Aorta (tissue), 5 donors: Measurements from ENCODE around the gene PTPN18. TPM values are rescaled to one million over a fixed set of nuclear protein-coding genes. Genes with fewer than 3 reads are reported as not detected.

Source experiments
- ATAC-seq: fragments of 200-7000 bp; cut with Tn5 transposase; one replicate; pipeline ENCODE4 v1.9.1; 2022; ENCODE audit warnings: moderate library complexity; ENCODE audit not compliant: low FRiP score
- DNase-seq, 2 donors: peaks; one replicate each; pipeline ENCODE4 v3.0.0-alpha.2; 2020
- H3K27ac ChIP-seq, 2 donors: one replicate each; pipeline ENCODE4 v1.5.1; 2013; ENCODE audit warnings: low read length in 2 of 2, mild to moderate bottlenecking in 2 of 2, moderate library complexity in 2 of 2, control low read depth in 1 of 2, inconsistent platforms in 1 of 2, low read depth in 1 of 2
- H3K27me3 ChIP-seq, 2 donors: one replicate each; pipeline ENCODE4 v1.6.1; 2013; ENCODE audit warnings: control low read depth in 1 of 2, low read length in 1 of 2, mild to moderate bottlenecking in 1 of 2, moderate library complexity in 1 of 2; ENCODE audit not compliant: insufficient read depth in 2 of 2, control insufficient read depth in 1 of 2
- H3K36me3 ChIP-seq, 2 donors: one replicate each; pipeline ENCODE4 v1.6.1; 2013; ENCODE audit warnings: control low read depth in 1 of 2, low read length in 1 of 2, mild to moderate bottlenecking in 1 of 2; ENCODE audit not compliant: insufficient read depth in 2 of 2, control insufficient read depth in 1 of 2
- H3K4me1 ChIP-seq, 2 donors: one replicate each; pipeline ENCODE4 v1.6.1; 2013; ENCODE audit warnings: low read length in 2 of 2, control low read depth in 1 of 2, mild to moderate bottlenecking in 1 of 2, moderate library complexity in 1 of 2; ENCODE audit not compliant: insufficient read depth in 2 of 2, control insufficient read depth in 1 of 2
- H3K4me3 ChIP-seq, 2 donors: one replicate each; pipeline ENCODE4 v1.5.1; 2013; ENCODE audit warnings: low read length in 2 of 2, control low read depth in 1 of 2, mild to moderate bottlenecking in 1 of 2
- H3K9me3 ChIP-seq: one replicate; pipeline ENCODE4 v1.6.1; 2013; ENCODE audit warnings: mild to moderate bottlenecking, low read length; ENCODE audit not compliant: control insufficient read depth
- WGBS, 2 donors: extraction: QIAGEN DNeasy Blood & Tissue Kit; methylation state at CpG; one replicate each; pipeline ENCODE4 v1.1.7; 2013; 5-methylcytosine and 5-hydroxymethylcytosine counted together
- intact Hi-C, 2 donors: fragments of 100-400 bp; cut with DNase I; formaldehyde crosslinking; loops; one replicate each; pipeline versions ENCODE4 v1.14.2 to v1.15.0; 2022
- polyA plus RNA-seq, 2 donors: library from polyadenylated mRNA; stranded (reverse); fragments of 200-250 nt; gene quantifications; one replicate each; pipeline ENCODE4 v1.2.3, GENCODE V29; 2013
- total RNA-seq, 2 donors: library from RNA; stranded (reverse); fragmentation: NEBNext Ultra II Directional; extraction: Animal tissue kit (Norgen Biotek cat#: 25700); gene quantifications; one replicate each; pipeline ENCODE4 v1.2.1, GENCODE V29; 2021
- donor health status: healthy with polysubstance abuse.
- donor health status: Bipolar disorder and iron deficiency.
- donor health status: DM: no; HTN: no; CAD: no.
- donor health status: DM: no; HTN: no; CAD: no.
- donor health status: DM: yes; HTN: yes; CAD: no.

PTPN18 gene
- total and polyA plus RNA-seq, 4 donors = 37.3 to 71.0 (median 43.0) TPM

- no peak overlapping the region for H3K4me3 ChIP-seq
- no peaks in the 10 kb centered on the region for H3K27me3 ChIP-seq
- no peak overlapping the region for H3K27ac ChIP-seq
- intact Hi-C loops = no loop called here
- no peaks in the 10 kb centered on the region for H3K9me3 ChIP-seq
- no peaks in the 10 kb centered on the region for H3K36me3 ChIP-seq
- ATAC-seq (no peak), DNase-seq (no peak)
- H3K4me1 ChIP-seq = no peaks in the 10 kb centered on the region
- 92 to 93% methylated on average over 2 of the region's 2 CpGs for WGBS, 2 donors
Measured at GRCh38 chr2:130365075-130365474, 9.2 kb downstream of the PTPN18 start.

DNA sequence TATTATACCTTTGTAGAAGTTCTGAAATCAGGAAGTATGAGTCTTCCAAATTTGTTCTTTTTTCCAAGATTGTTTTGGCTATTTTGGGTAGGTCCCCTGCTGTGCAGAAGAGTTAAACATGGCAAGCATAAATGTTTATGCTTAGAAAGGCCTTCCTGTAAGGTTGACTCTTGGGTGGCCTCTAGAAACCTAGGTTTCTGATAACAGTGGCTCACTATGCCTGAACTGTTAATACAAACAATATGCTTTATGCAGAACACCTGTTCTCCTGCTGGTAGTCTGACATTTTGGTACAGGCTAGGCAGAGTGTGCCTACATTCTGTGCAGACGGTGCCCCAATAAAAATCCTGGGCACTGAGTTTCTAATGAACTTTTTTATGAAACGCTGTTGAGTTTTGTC, 10.1 kb downstream of the PTPN18 start:
- H3K4me1 ChIP-seq = no peaks in the 10 kb centered on the region
- H3K9me3 ChIP-seq = no peaks in the 10 kb centered on the region
- ATAC-seq (no peak), DNase-seq (no peak)
- WGBS, 2 donors = 89 to 90% methylated on average over 2 of the region's 2 CpGs
- no peaks in the 10 kb centered on the region for H3K36me3 ChIP-seq
- no peak overlapping the region for H3K27ac ChIP-seq
- intact Hi-C loops = no loop called here
- H3K27me3 ChIP-seq = no peaks in the 10 kb centered on the region
- H3K4me3 ChIP-seq = no peak overlapping the region

GRCh38 chr2:130366720-130367119, 10.9 kb downstream of the PTPN18 start:
- no peak for ATAC-seq
- no peaks in the 10 kb centered on the region for H3K9me3 ChIP-seq
- no peaks in the 10 kb centered on the region for H3K27me3 ChIP-seq
- H3K27ac ChIP-seq = no peak overlapping the region
- no peak for DNase-seq
- H3K4me1 ChIP-seq = no peaks in the 10 kb centered on the region
- H3K36me3 ChIP-seq = no peaks in the 10 kb centered on the region
- H3K4me3 ChIP-seq = no peak overlapping the region
- intact Hi-C loops = no loop called here
- 0 to 16% methylated on average over 1 of the region's 1 CpG for WGBS, 2 donors

- ATAC-seq (no peak), DNase-seq (no peak)
- Histone ChIP-seq H3K4me3 (no peak overlapping the region), H3K27ac (no peak overlapping the region), H3K4me1 (no peaks in the 10 kb centered on the region), H3K27me3 (no peaks in the 10 kb centered on the region), H3K9me3 (no peaks in the 10 kb centered on the region), H3K36me3 (no peaks in the 10 kb centered on the region)
- intact Hi-C loops = no loop called here
- WGBS, 2 donors = 86 to 88% methylated on average over 5 of the region's 5 CpGs
Measured at GRCh38 chr2:130368786-130369185, 12.9 kb downstream of the PTPN18 start.

- DNase-seq = no peak
- no peaks in the 10 kb centered on the region for H3K4me1 ChIP-seq
- ATAC-seq = no peak
- H3K4me3 ChIP-seq = no peak overlapping the region
- intact Hi-C loops = no loop called here
- no peak overlapping the region for H3K27ac ChIP-seq
- no peaks in the 10 kb centered on the region for H3K27me3 ChIP-seq
- no peaks in the 10 kb centered on the region for H3K9me3 ChIP-seq
- H3K36me3 ChIP-seq = no peaks in the 10 kb centered on the region
Measured at GRCh38 chr2:130369311-130369964, 13.6 kb downstream of the PTPN18 start.

DNA sequence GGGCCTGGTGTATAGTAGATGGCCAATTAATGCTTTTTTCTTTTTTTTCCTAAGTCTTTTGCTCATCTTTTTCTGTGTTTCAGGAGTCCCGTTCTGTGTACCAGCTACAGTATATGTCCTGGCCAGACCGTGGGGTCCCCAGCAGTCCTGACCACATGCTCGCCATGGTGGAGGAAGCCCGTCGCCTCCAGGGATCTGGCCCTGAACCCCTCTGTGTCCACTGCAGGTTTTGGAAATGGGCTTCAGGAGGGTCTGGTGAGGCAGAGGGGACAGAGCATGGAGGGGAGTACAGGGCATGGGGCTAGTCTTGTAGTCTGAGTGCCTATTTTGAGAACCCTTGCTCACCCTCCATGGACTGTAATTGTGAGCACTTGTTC, 14.1 kb downstream of the PTPN18 start:
- Histone ChIP-seq H3K27me3 (no peaks in the 10 kb centered on the region), H3K4me3 (no peak overlapping the region), H3K27ac (no peak overlapping the region), H3K4me1 (no peaks in the 10 kb centered on the region), H3K36me3 (no peaks in the 10 kb centered on the region), H3K9me3 (no peaks in the 10 kb centered on the region)
- WGBS, 2 donors = 92 to 93% methylated on average over 5 of the region's 5 CpGs
- no peak for DNase-seq
- intact Hi-C loops = loop anchor here in 1 of 2 donors (10.0 kb wide), 1 partner anchor 425 kb away; no protein-coding TSS in a partner anchor
- ATAC-seq = no peak

- intact Hi-C loops = loop anchor here in 1 of 2 donors (10.0 kb wide), 1 partner anchor 424 kb away; no protein-coding TSS in a partner anchor
Measured at GRCh38 chr2:130370490-130370889, 14.6 kb downstream of the PTPN18 start.

GRCh38 chr2:130371723-130372054, 15.8 kb downstream of the PTPN18 start:
- no peaks in the 10 kb centered on the region for H3K36me3 ChIP-seq
- no peaks in the 10 kb centered on the region for H3K9me3 ChIP-seq
- intact Hi-C loops = loop anchor here (1.0 to 10.0 kb wide), 4 partner anchors 15 to 423 kb away; partner anchors contain the start of genes IMP4 (in 1 of the 2) and PTPN18 (in 1 of the 2)
- peak; percentile 37 for ATAC-seq
- peak; percentile 68 to 74 for DNase-seq
- no peaks in the 10 kb centered on the region for H3K4me1 ChIP-seq
- peak overlapping the region; percentile 6 to 54 for H3K27ac ChIP-seq
- no peaks in the 10 kb centered on the region for H3K27me3 ChIP-seq
- H3K4me3 ChIP-seq = peak overlapping the region; percentile 58 to 91
- WGBS, 2 donors = 40% methylated on average over 18 of the region's 18 CpGs

More at GRCh38 chr2:130370490-130370889, 14.6 kb downstream of the PTPN18 start:
- DNase-seq (no peak), ATAC-seq (no peak)
- Histone ChIP-seq H3K36me3 (no peaks in the 10 kb centered on the region), H3K27ac (no peak overlapping the region), H3K4me3 (no peak overlapping the region), H3K4me1 (no peaks in the 10 kb centered on the region), H3K27me3 (no peaks in the 10 kb centered on the region), H3K9me3 (no peaks in the 10 kb centered on the region)
- WGBS, 2 donors = 95% methylated on average over 9 of the region's 9 CpGs

DNA sequence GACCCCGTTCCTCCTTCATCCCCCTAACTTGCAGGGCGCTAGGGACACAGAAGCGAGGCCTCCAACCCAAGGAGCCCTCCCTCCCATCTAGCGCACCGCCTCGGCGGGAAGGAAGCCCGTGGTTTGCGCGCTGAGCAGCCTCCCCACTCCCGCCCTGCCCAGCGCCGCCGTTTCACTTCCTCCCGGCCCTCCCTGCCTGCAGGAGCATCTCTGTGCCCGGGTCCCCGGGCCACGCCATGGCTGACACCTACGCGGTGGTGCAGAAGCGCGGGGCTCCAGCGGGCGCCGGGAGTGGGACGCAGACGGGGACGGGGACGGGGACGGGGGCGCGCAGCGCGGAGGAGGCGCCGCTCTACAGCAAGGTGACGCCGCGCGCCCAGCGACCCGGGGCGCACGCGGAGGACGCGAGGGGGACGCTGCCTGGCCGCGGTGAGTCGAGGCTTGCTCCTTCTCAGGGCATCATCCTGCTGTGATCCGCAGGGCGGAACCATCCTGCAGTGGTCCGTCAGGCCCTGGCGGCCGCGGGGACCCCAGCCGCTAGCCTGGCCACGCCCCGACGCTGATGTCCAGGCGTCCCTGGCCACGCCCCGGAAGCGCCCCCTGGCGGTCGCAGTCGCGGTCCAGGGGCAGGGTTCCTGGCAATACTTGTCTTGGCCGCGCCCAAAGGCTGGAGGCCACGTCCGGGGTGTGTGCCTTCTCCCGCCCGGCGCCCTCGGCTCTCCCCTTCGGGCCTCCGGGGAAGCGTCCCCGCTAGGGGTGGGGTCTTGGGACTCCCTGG, 16.4 kb downstream of the PTPN18 start:
- peak; percentile 94 to 97 for DNase-seq
- H3K27me3 ChIP-seq = no peaks in the 10 kb centered on the region
- no peaks in the 10 kb centered on the region for H3K4me1 ChIP-seq
- 1% methylated on average over 61 to 81 of the region's 81 CpGs for WGBS, 2 donors
- peak overlapping the region; percentile 6 to 54 for H3K27ac ChIP-seq
- no peaks in the 10 kb centered on the region for H3K9me3 ChIP-seq
- peak; percentile 96 for ATAC-seq
- intact Hi-C loops = loop anchor here (1.0 to 10.0 kb wide), 4 partner anchors 15 to 423 kb away; partner anchors contain the start of genes IMP4 (in 1 of the 2) and PTPN18 (in 1 of the 2)
- peak overlapping the region; percentile 58 to 91 for H3K4me3 ChIP-seq
- no peaks in the 10 kb centered on the region for H3K36me3 ChIP-seq
